ENCODE data around the gene KRT71.

KRT71 gene

GRCh38 chr12:52496054-52496453, 56.9 kb downstream of the KRT71 start:
- no peak for TF ChIP-seq CTCF (IDR thresholded peaks at IDR 0.05)

GRCh38 chr12:52495389-52495788, 57.6 kb downstream of the KRT71 start:
- TF ChIP-seq CTCF (IDR thresholded peaks at IDR 0.05), result no peak

- no peak for TF ChIP-seq CTCF (IDR thresholded peaks at IDR 0.05)
These were observed 58.4 kb downstream of the KRT71 start for GRCh38 chr12:52494518-52494917.

GRCh38 chr12:52494100-52494499, 58.8 kb downstream of the KRT71 start:
- no peak for TF ChIP-seq CTCF (IDR thresholded peaks at IDR 0.05)
